ENCODE data around the gene ENDOD1. TPM values are rescaled to one million over a fixed set of nuclear protein-coding genes. Genes with fewer than 3 reads are reported as not detected.

The ENDOD1 gene
- total and polyA plus RNA-seq, 2 donors (not counting 1 experiment from before 2014, with no cell fraction given): 7.0 to 11.7 TPM

- Histone ChIP-seq H3K4me3 (ENCODE audit: control extremely low read depth in 1 of 5, extremely low read depth in 1 of 5, insufficient read depth in 1 of 5, low read depth in 2 of 5, low read length in 4 of 5) (peak overlapping the region in 1 of 5 experiments; percentile 62), H3K4me1 (ENCODE audit: control insufficient read depth in 2 of 2, insufficient read depth in 2 of 2, low read length in 2 of 2) (peaks cover 28 to 43% of the 10 kb centered on the region in 2 donors), H3K79me2 (ENCODE audit: control insufficient read depth, insufficient read depth, low read length) (no peaks in the 10 kb centered on the region), H3K36me3 (replicated peaks in 1 of 2; ENCODE audit: control extremely low read depth in 1 of 2, control insufficient read depth in 1 of 2, extremely low read depth in 1 of 2, insufficient read depth in 2 of 2, low read length in 1 of 2) (no peaks in the 10 kb centered on the region), H3K27ac (ENCODE audit: low read length in 2 of 2) (peak overlapping the region; percentile 68 to 79), H4K20me1 (ENCODE audit: control insufficient read depth, insufficient read depth, low read length, poor library complexity, severe bottlenecking) (no peaks in the 10 kb centered on the region), H3K9ac (ENCODE audit: low read length) (peak overlapping the region; percentile 69), H3K4me2 (replicated peaks; ENCODE audit: low read depth, low read length, poor library complexity, severe bottlenecking) (peak overlapping the region; percentile 72), H3K27me3 (replicated peaks in 1 of 4; ENCODE audit: control extremely low read depth in 1 of 4, control insufficient read depth in 3 of 4, insufficient read depth in 4 of 4, low read length in 3 of 4) (no peaks in the 10 kb centered on the region), H3K9me3 (ENCODE audit: control extremely low read depth in 1 of 3, control insufficient read depth in 2 of 3, insufficient read depth in 1 of 3, low read length in 2 of 3) (peaks cover 0 to 7% (median 0%) of the 10 kb centered on the region in 3 donors), H2AFZ (ENCODE audit: insufficient read depth, low read depth, low read length, poor library complexity, severe bottlenecking) (peak overlapping the region; percentile 81)
- Mint-ChIP-seq H3K27ac (peak overlapping the region; percentile 95), H3K9me3 (ENCODE audit: insufficient read depth) (no peaks in the 10 kb centered on the region), H3K27me3 (no peaks in the 10 kb centered on the region), H3K4me3 (peak overlapping the region; percentile 95), H3K4me1 (peaks cover 46% of the 10 kb centered on the region)
- DNase-seq: no peak
- ATAC-seq (ENCODE audit: low read depth): no peak
- CTCF ChIA-PET: interaction anchor here (0.6 to 9.0 kb wide), 34 partner anchors 10 to 1272 kb away, joined by 3 to 207 read pairs (median 4); partner anchors contain the start of genes FAM76B, SESN3 and SRSF8
- intact Hi-C loops (cut with micrococcal nuclease): loop anchor here (2.0 to 10.0 kb wide), 5 partner anchors 13 to 1241 kb away; partner anchors contain the start of genes JRKL and MAML2
- TF ChIP-seq EZH2 (IDR thresholded peaks at IDR 0.05; ENCODE audit: borderline replicate concordance, insufficient read depth, low read depth, low read length, poor library complexity, severe bottlenecking): no peak
- no peak for TF ChIP-seq CTCF (IDR thresholded peaks at IDR 0.05)
- no CpG with 5 or more reads among the region's 1 CpG for WGBS (ENCODE audit: insufficient coverage)
- POLR2A ChIA-PET: interaction anchor here (1.2 to 2.7 kb wide), 5 partner anchors 8 to 636 kb away, joined by 3 to 14 read pairs (median 6); partner anchors contain the start of genes CEP57, FAM76B and SESN3
Measured at GRCh38 chr11:95153857-95154246, 64.2 kb downstream of the ENDOD1 start.

- H3K79me2 ChIP-seq (ENCODE audit: control insufficient read depth, insufficient read depth, low read length): no peaks in the 10 kb centered on the region
- DNase-seq: peak; percentile 75
- no peak overlapping the region for H3K4me3 ChIP-seq (ENCODE audit: control extremely low read depth in 1 of 5, extremely low read depth in 1 of 5, insufficient read depth in 1 of 5, low read depth in 2 of 5, low read length in 4 of 5)
- Mint-ChIP-seq H3K27ac (peak overlapping the region; percentile 2), H3K4me1 (peaks cover 44% of the 10 kb centered on the region), H3K4me3 (no peak overlapping the region), H3K9me3 (ENCODE audit: insufficient read depth) (no peaks in the 10 kb centered on the region), H3K27me3 (no peaks in the 10 kb centered on the region)
- peak overlapping the region; percentile 81 for H2AFZ ChIP-seq (ENCODE audit: insufficient read depth, low read depth, low read length, poor library complexity, severe bottlenecking)
- peak overlapping the region; percentile 72 for H3K4me2 ChIP-seq (replicated peaks; ENCODE audit: low read depth, low read length, poor library complexity, severe bottlenecking)
- H4K20me1 ChIP-seq (ENCODE audit: control insufficient read depth, insufficient read depth, low read length, poor library complexity, severe bottlenecking): no peaks in the 10 kb centered on the region
- no peaks in the 10 kb centered on the region for H3K36me3 ChIP-seq (replicated peaks in 1 of 2; ENCODE audit: control extremely low read depth in 1 of 2, control insufficient read depth in 1 of 2, extremely low read depth in 1 of 2, insufficient read depth in 2 of 2, low read length in 1 of 2)
- H3K9ac ChIP-seq (ENCODE audit: low read length): no peak overlapping the region
- ChIA-PET CTCF (interaction anchor here (0.6 to 9.0 kb wide), 32 partner anchors 10 to 1239 kb away, joined by 3 to 207 read pairs (median 4); partner anchors contain the start of genes FAM76B, SESN3 and SRSF8), POLR2A (interaction anchor here (1.7 to 2.7 kb wide), 3 partner anchors 77 to 635 kb away, joined by 4 to 14 read pairs (median 8); partner anchors contain the start of genes CEP57, FAM76B and SESN3)
- no peak for ATAC-seq (ENCODE audit: low read depth)
- peak overlapping the region in 1 of 2 donors; percentile 79 for H3K27ac ChIP-seq (ENCODE audit: low read length in 2 of 2)
- TF ChIP-seq EZH2 (IDR thresholded peaks at IDR 0.05; ENCODE audit: borderline replicate concordance, insufficient read depth, low read depth, low read length, poor library complexity, severe bottlenecking) (no peak), CTCF (IDR thresholded peaks at IDR 0.05) (peak; percentile 63)
- H3K4me1 ChIP-seq (ENCODE audit: control insufficient read depth in 2 of 2, insufficient read depth in 2 of 2, low read length in 2 of 2): peaks cover 28 to 43% of the 10 kb centered on the region in 2 donors
- H3K9me3 ChIP-seq (ENCODE audit: control extremely low read depth in 1 of 3, control insufficient read depth in 2 of 3, insufficient read depth in 1 of 3, low read length in 2 of 3): peaks cover 0 to 7% (median 0%) of the 10 kb centered on the region in 3 donors
- H3K27me3 ChIP-seq (replicated peaks in 1 of 4; ENCODE audit: control extremely low read depth in 1 of 4, control insufficient read depth in 3 of 4, insufficient read depth in 4 of 4, low read length in 3 of 4): no peaks in the 10 kb centered on the region
- intact Hi-C loops (cut with micrococcal nuclease): loop anchor here (5.0 to 10.0 kb wide), 4 partner anchors 183 to 1240 kb away; partner anchors contain the start of genes JRKL and MAML2
Measured at GRCh38 chr11:95154514-95154913, 64.9 kb downstream of the ENDOD1 start.

Data from B cell (primary cell).